ENCODE results near the gene IFI6.
"Not testable (repeated sequence)": the region's sequence is repeated elsewhere in the genome, so short reads cannot be mapped to it uniquely, and the experiment has no call there.

Gene IFI6

DNA sequence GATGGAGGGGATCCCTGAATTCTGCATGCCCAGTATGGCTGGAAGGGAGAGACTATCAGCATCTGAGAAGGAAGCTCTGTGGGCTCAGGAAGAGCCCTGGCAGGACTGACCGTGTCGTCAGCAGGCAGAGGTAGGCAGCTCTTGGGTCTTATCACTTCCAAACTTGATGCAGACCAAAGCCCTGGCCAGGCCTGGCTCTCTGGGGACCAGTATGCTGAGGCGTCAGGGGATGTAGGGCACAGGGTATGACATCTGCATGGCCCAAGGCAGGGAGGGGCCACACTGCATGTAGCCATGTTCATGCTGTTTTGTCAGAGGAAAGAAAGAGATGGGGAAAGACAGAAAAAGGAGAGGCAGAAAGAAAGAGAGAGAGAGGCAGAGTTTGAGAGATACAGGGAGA is 43.3 kb downstream of the IFI6 start:
- no peak for DNase-seq (ENCODE audit: low read depth in 2 of 2)

DNA sequence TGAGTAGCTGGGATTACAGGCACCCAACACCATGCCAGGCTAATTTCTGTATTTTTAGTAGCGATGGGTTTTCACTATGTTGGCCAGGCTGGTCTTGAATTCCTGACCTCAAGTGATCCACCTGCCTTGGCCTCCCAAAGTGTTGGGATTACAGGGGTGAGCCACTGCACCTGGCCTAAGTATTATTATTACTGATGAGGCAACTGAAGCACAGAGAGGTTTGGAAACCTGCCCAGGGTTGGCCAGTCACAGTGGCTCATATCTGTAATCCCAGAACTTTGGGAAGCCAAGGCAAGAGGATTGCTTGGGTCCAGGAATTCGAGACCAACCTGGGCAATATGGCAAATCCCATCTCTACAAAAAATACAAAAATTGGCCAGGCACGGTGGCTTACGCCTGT is 44.3 kb downstream of the IFI6 start:
- DNase-seq (ENCODE audit: low read depth in 2 of 2) = not testable (repeated sequence)

DNA sequence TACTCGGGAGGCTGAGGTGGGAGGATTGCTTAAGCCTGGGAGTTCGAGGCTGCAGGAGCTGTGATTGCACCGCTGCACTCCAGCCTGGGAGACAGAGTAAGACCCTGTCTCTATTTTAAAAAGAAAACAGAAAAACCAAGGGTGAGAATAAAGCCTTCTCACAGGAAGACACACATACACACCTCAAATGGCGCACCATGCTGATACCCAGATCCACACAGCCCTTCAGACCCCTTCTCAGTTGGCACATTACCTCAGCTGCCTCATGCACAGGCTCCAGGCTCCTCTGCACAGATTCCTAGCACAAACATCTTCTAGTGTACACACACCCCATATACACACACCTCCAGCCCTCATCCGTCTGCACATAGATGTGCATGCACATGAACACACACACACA is 44.9 kb downstream of the IFI6 start:
- no peak for DNase-seq (ENCODE audit: low read depth in 2 of 2)

DNA sequence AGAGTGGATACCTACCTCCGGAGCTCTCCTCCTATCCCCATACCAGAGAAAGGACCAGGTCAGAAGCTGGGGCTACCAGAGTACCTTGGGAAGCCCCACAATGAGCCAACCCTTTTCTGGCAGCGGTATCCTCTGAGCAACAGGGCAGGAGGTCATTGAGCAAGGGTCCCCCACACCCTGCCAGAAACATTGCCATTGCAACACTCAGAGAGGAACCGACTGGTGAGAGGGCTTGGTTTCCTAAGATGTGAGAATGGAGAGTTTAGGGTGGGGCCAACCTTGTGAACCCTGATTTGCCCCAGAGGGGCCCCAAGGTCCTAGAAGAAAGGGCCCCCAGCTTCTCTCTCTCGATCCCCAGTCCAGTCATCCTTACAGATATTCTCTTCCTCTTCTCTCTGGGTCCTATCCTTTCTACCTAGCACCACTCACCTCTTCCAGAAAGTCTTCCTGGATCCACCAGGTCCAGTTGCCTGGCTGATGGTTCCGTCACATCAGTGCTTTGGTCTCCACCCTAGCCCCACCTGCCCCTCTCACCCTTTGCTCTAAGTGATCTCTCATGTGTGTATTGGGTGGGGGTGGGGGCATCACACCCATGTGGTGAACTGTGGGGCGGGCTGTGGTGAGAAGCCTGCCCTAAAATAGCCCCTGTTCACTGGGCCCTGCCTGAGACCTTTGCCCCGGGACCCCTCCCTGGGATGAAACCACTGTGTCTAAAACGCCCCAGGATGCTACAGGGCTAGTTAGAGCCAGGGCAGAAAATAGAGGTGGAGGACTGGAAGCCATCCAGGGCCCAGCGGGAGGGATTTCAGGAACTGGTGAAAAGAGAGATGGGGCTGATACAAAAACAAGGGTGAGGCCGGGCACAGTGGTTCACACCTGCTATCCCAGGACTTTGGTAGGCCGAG is 45.7 kb downstream of the IFI6 start:
- DNase-seq (ENCODE audit: low read depth in 2 of 2) = no peak

DNA sequence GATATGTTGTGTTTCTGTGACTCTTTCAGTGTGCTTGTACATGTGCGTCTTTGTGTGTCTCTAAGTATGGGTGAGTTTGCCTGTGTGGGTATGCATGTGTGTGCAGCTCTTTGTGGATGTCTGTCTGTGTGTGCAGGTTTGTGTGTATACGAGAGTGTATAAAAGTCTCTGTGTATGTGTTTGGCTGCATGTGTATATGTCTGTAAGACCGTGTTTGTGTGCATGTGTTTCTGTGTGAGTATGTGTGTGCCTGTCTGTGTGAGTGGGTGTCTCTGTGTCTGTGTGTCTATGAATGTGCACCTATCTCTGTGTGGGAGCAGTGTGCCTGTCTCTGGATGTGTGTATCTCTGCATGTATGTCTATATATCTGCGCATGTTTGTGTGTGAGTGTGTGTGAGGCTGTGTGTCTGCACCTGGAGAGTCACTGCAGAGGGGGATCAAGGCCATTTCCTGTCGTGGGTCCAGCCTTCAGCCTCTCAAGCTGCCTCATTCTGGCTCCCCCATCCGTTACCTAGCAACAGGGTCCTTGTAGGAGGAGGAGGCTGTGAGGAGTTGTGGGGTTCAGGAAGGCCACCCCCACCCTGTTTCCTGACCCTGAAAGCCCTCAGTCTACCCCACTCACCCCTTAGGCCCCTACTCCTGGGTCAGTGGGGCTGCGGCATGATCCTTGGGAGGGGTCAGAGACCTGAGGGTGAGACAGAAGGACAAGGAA is 47.4 kb downstream of the IFI6 start:
- DNase-seq (ENCODE audit: low read depth in 2 of 2) = no peak

DNA sequence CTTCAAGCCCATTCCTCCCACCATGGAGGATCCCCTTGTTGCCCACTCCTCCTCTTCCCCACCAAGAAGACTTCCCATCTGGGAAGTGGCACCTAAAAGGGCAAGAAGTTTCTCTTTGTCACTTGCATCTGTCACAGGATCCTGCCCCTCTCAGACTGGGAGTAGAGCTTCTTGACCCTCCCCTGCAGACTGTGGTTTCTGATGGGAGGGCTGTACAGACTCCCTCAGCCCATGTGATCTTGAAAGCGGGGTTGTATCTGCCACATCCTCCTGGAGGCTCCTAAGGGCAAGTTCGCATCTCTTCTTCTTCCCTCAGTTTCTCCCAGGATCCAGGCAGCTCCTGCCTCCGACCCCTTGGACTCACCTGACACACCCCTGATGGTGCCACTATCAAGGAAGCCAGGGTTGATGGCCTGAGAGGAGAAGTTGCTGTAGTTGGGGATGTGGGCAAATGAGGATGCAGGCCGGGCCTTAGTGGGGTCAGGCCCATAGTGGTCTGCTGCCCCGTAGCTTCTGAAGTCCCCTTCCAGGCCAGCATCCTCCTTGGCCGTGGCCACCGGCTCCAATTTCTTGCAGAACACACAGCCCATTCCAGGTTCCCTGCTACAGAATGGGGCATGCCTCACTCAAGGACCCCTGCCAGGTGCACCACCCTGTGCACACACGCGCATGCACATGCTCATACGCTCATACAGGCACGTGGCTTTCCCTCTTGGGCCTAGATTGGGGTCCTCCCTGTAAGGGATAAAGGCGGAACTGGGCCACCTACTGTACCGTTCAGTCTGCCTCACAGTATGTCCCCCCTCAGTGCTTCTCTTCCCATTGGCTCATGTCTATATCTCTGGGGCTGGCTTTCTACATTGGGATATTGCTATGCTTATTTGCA is 48.4 kb downstream of the IFI6 start:
- DNase-seq (ENCODE audit: low read depth in 2 of 2) = no peak

DNA sequence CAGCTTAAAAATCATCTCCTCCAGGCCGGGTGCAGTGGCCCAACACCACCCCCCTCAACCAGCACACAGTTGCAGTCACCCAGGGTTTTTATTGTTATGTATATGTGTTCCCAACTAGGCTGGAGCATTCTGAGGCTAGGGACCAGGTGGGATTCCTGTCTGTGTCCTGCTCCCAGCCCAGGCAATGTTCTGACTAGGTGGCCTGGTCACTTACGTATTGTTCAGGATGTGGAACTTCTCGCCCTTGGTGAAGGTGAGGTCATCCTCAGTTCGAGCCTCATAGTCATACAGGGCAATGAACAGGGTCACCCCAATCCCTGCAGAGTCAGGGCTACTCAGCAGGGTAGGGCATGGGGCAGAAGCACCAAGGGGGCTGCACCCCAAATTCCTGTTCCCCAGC is 49.2 kb downstream of the IFI6 start:
- DNase-seq (ENCODE audit: low read depth in 2 of 2) = no peak

DNA sequence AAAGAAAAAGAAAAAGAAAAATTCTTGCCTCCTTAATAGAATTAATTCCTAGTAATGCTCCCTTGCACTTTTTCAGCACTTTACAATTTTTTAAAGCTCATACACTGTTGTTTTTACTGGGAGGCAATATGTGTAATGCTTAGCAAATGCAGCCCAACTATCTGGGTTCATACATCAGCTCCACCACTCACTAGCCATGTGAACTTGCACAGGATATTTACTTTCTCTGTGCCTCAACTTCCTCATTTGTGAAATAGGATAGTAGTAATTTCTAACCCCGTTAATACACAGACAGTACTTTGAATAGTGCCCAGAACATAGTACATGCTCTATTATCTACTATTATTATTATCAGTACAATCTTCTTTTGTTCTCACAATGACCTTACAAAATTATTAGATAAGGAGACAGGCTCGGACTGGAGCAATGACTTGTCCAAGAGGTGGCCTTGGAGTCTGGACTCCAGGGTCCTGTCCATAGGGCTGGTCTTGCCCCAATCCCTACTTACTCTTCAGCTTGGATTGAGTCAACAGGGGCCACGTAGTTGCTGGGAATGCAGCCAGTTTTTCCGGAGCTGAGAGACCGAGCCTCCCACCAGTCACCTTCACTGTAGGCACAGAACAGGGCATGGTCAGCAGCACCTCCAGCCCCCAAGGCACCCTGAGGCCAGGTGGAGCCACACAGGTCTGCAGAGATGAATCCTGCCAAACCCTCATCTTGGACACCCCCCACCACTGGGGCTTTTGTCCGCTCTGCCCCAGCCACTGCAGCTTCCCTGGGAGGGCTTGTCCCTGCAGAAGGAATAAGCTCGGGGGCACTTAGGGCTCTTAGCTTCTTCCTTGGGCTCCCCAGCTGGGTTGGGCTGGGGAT is 50.7 kb downstream of the IFI6 start:
- DNase-seq (ENCODE audit: low read depth in 2 of 2) = no peak

DNA sequence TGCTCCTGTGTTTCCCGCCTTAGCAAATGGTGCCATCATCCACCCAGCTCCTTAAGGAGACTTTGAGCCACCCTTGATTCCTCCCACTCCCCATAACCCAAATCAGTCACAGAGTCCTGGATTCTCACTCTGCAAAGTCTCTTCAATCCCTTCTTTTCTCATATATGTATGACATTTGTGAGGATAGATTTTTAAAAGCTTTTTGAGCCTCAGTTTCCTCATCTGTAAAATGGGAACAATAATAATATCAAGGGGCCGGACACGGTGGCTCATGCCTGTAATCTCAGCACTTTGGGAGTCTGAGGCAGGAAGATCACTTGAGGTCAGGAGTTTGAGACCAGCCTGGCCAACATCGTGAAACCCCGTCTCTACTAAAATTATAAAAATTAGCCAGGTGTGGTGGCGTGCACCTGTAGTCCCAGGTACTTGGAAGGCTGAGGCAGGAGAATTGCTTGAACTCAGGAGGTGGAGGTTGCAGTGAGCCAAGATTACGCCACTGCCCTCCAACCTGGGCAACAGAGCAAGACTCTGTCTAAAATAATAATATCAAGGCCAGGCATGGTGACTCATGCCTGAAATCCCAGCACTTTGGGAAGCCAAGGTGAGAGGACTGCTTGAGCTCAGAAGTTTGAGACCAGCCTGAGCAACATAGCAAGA is 52.1 kb downstream of the IFI6 start:
- not testable (repeated sequence) for DNase-seq (ENCODE audit: low read depth in 2 of 2)

DNA sequence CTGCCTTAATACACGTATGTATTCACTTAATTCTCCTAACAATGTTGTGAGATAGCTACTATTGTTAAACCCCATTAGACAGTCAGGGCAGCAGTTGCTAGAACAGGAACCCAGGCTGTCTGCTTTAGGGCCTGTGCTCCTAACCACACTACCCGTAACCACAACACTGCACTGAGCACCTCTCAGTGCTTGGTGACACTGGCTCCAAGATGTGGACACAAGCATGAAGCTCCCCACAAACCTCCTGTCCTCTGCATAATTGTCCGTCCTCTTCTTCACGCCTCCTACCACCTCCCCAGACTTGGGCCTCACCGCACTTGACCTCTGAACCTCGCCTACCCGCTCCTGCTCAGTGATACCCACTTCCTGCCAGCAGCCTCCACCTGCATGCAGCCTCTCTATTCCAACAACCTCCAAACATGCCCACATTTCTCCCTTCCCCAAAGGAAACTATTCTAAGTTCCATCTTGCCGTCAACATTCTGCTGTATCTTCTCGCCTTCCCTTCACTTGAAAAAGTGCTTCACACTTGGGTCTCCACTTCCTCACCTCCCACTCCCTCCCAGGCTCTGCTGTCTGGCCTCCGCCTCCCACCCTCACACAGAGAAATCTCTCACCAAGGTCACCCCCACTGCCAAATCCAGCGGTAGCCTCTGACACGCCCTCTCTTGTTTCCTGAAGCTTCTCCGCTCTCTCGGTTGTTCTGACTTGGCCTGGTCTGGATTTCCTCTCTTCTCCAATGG is 53.5 kb downstream of the IFI6 start:
- DNase-seq (ENCODE audit: low read depth in 2 of 2) = no peak

DNA sequence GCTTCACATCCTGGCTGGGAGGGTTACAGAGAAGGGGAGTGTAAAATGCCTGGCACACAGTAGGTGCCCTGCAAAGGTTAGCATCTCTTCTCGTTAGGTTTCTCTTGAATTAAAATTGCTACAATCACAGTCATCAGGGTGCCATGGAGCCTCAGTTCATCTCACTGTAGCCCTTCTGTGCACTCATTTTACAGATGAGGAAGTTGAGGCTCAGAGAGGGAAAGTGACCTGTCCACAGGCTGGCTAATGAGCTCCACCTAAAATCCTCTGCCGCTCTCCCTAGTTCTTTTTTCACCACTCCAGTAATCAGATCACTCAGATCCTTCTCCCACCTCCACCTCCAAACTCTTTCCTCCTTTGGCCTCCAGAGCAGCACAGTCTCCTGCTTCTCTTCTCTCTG is 54.6 kb downstream of the IFI6 start:
- DNase-seq (ENCODE audit: low read depth in 2 of 2) = no peak

DNA sequence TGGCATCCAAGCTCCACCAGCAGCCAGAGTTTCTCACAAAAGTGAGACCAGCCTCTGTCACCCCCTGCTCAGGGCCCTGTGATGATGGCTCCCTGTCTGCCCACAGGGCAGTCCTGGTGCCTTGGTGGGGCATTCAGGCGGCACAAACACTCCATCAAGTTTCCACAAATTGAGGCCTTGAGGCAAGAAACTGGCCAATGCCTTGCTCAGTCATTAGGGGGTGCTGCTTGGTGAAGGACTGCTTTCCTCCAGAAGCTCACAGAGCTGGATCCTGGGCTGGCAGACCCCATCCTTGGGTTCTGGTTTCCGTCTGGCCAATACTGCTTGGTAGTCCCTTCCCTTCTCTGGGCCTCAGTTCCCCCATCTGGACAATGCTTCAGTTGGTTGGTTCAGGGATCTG is 55.6 kb downstream of the IFI6 start:
- no peak for DNase-seq (ENCODE audit: low read depth in 2 of 2)

All from stimulated activated CD4-positive, alpha-beta T cell treated with anti-CD3 and anti-CD28 coated beads, Interleukin-1b, Interleukin-23, amount 100 ng/mL, for 1 hour (primary cell).